ENCODE data around the gene TTLL9.

TTLL9 gene

DNA sequence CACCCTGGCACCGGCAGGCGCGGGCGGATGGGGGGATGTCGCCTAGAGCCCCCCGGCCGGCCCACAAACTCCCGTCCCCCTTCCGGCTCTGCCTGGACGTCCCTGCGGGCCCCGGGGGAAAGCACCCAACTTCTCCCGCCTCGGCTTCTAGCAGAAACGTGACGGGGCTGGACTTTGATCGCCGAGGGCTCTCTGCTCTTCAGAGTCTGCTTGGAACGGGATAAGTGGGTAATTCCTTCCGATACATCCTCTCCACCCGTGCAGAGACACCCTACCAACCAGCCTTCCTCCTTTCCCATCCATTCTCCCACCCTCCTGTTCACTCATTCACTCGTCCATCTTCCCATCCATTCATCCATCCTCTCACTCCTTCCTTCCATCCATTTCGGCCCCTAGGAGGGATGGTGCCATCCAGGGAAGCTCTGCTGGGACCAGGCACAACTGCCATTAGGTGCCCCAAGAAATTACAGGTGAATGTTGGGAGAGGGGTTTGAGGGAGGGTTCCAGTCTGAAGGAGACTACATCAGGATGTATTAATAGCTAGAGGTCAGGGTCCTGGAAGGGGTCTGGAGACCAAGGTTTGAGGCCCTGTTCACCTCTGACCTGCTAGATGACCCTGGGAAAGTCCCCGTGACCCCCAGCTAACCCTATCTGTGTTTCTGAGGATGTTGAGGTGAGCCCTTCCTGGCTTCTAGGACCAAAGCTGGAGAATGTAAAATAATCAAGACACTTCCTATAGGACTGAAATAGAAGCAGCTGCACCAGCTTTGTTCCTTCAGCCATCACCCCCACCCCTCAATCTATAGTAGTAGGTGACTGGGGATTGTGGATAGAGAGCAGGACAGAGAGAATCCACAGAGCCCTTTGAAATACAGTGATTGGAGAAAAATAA is 538 bp downstream of the TTLL9 start:
- Mint-ChIP-seq H3K4me1 (ENCODE audit: low read depth) (peaks cover 8% of the 10 kb centered on the region), H3K4me3 (peak overlapping the region; percentile 68), H3K9me3 (no peaks in the 10 kb centered on the region), H3K36me3 (ENCODE audit: low read depth) (no peaks in the 10 kb centered on the region), H3K27ac (no peak overlapping the region), H3K27me3 (ENCODE audit: low read depth) (peaks cover 60% of the 10 kb centered on the region)
- no peak for DNase-seq (ENCODE audit: low spot score)

- Mint-ChIP-seq H3K9me3 (no peaks in the 10 kb centered on the region), H3K27me3 (ENCODE audit: low read depth) (peaks cover 67% of the 10 kb centered on the region), H3K27ac (no peak overlapping the region), H3K4me1 (ENCODE audit: low read depth) (peaks cover 8% of the 10 kb centered on the region), H3K36me3 (ENCODE audit: low read depth) (no peaks in the 10 kb centered on the region), H3K4me3 (no peak overlapping the region)
- DNase-seq (ENCODE audit: low spot score): no peak
Measured at GRCh38 chr20:31871618-31871954, 1.2 kb downstream of the TTLL9 start.

DNA sequence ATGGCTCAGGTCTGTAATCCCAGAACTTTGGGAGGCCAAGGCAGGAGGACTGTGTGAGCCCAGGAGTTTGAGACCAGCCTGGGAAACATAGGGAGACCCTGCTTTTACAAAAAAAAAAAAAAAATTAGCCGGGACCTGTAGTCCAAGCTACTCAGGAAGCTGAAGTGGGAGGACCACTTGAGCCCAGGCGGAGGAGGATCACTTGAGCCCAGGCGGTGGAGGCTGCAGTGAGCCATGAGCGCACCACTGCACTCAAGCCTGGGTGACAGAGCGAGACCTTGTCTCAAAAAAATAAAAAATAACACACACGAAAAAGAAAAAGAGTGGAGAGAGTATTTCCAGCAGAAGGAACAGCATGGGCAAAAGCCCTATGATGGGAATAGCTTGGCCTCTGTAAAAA is 2.0 kb downstream of the TTLL9 start:
- peaks cover 8% of the 10 kb centered on the region for H3K4me1 Mint-ChIP-seq (ENCODE audit: low read depth)
- H3K27ac Mint-ChIP-seq: peak overlapping the region; percentile 13
- H3K9me3 Mint-ChIP-seq: no peaks in the 10 kb centered on the region
- H3K36me3 Mint-ChIP-seq (ENCODE audit: low read depth): no peaks in the 10 kb centered on the region
- no peak for DNase-seq (ENCODE audit: low spot score)
- no peak overlapping the region for H3K4me3 Mint-ChIP-seq
- peaks cover 62% of the 10 kb centered on the region for H3K27me3 Mint-ChIP-seq (ENCODE audit: low read depth)

GRCh38 chr20:31875671-31876070 is 5.2 kb downstream of the TTLL9 start:
- H3K27ac Mint-ChIP-seq: no peak overlapping the region
- peaks cover 60% of the 10 kb centered on the region for H3K27me3 Mint-ChIP-seq (ENCODE audit: low read depth)
- peaks cover 10% of the 10 kb centered on the region for H3K4me1 Mint-ChIP-seq (ENCODE audit: low read depth)
- H3K36me3 Mint-ChIP-seq (ENCODE audit: low read depth): no peaks in the 10 kb centered on the region
- no peak overlapping the region for H3K4me3 Mint-ChIP-seq
- DNase-seq (ENCODE audit: low spot score): no peak
- no peaks in the 10 kb centered on the region for H3K9me3 Mint-ChIP-seq

DNA sequence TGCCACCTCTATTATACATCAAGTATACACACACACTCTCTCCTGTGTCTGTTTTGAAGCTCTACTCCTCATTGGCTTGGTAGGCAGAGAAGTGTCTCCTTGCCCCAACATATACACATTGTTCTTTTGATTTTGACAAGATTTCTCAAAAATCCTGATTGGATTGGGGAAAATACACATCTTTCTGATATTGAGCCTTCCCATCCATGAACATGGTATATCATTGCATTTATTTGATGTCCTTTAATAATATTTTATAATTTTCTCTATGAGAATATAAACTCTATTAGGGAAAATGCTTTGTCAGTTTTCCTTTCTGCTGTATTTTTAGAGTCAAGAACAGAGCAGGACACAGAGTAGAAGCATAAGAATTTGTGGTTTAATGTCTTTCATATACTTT is 7.2 kb downstream of the TTLL9 start:
- no peak for DNase-seq (ENCODE audit: low spot score)
- H3K27me3 Mint-ChIP-seq (ENCODE audit: low read depth): peaks cover 44% of the 10 kb centered on the region
- H3K9me3 Mint-ChIP-seq: no peaks in the 10 kb centered on the region
- no peak overlapping the region for H3K27ac Mint-ChIP-seq
- H3K36me3 Mint-ChIP-seq (ENCODE audit: low read depth): no peaks in the 10 kb centered on the region
- no peak overlapping the region for H3K4me3 Mint-ChIP-seq
- H3K4me1 Mint-ChIP-seq (ENCODE audit: low read depth): peaks cover 10% of the 10 kb centered on the region

DNA sequence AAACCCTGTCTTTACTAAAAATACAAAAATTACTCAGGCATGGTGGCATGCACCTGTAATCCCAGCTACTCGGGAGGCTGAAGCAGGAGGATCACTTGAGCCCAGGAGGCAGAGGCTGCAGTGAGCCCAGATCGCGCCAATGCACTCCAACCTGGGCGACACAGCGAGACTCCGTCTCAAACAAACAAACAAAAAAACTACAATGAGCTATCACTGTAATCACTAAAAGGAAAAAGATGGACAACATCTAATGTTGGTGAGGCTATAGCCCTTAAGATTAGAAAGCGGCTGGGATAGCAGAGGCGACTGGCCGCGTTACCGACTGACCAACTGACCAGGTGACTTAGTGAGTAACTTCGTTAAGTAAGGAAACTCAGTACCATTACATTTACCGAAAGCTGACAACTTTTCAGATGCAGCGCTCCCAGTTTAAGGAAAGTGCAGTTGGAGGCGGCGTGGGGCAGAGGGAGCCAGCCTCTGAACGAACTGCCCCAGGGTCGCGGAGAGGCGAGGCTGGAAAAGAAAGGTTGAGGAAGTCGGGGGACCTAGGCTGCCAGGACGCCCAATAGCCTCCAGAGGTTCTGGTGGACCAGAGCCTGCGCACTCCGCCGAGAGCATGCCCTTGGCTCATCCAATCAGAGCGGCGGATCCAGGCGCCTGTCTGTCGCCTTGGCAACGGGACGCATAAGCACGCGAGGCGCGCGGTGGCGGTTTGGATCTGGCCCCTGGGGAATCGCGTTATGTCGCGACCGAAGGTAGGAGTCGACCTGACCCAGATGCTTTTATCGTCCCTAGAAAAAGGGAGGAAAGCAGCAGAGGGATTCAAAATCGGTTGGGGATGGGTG is 8.9 kb downstream of the TTLL9 start:
- no peaks in the 10 kb centered on the region for H3K36me3 Mint-ChIP-seq (ENCODE audit: low read depth)
- no peaks in the 10 kb centered on the region for H3K9me3 Mint-ChIP-seq
- H3K27ac Mint-ChIP-seq: peak overlapping the region; percentile 72
- H3K27me3 Mint-ChIP-seq (ENCODE audit: low read depth): peaks cover 37% of the 10 kb centered on the region
- peaks cover 10% of the 10 kb centered on the region for H3K4me1 Mint-ChIP-seq (ENCODE audit: low read depth)
- DNase-seq (ENCODE audit: low spot score): peak; percentile 80
- H3K4me3 Mint-ChIP-seq: peak overlapping the region; percentile 89

DNA sequence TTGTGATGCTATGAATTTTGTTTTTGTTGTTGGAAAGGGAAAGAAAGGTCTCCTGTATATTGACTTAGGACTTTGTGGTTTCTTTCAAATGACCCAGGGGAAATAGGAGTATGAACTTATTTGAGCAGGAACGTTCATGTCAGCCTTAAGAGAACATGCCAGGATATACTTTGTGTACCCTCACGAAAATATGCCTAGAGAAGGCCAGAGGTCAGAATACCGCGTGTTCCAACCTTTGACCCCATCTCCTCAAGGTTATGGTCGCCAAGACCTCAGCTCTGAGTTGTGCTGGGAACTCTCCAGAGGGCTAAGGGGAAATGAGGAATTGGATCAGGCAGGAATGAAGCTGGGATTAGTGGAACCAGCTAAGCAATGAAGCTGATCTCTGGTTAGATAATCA is 11.5 kb downstream of the TTLL9 start:
- DNase-seq (ENCODE audit: low spot score): no peak
- Mint-ChIP-seq H3K4me1 (ENCODE audit: low read depth) (peaks cover 10% of the 10 kb centered on the region), H3K27me3 (ENCODE audit: low read depth) (peaks cover 27% of the 10 kb centered on the region), H3K9me3 (no peaks in the 10 kb centered on the region), H3K4me3 (no peak overlapping the region), H3K27ac (no peak overlapping the region), H3K36me3 (ENCODE audit: low read depth) (no peaks in the 10 kb centered on the region)

DNA sequence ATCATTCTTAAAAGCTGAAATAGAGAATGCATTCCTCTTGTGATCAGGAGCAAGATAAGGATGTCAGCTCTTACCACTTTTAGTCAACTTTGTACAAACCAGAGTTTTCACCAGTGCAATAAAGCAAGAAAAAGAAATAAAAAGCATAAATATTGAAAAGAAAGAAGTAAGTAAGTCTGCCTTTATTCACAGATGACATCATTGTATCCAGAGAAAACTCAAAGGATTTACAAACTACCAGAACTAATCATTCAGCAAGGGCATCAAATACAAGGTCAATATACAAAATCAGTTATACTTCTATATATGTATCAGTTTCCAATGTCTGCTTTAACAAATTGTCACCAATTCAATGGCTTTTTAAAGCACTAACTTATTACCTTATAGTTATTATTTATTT is 13.4 kb downstream of the TTLL9 start:
- H3K36me3 Mint-ChIP-seq (ENCODE audit: low read depth): no peaks in the 10 kb centered on the region
- peaks cover 21% of the 10 kb centered on the region for H3K27me3 Mint-ChIP-seq (ENCODE audit: low read depth)
- no peaks in the 10 kb centered on the region for H3K9me3 Mint-ChIP-seq
- peaks cover 10% of the 10 kb centered on the region for H3K4me1 Mint-ChIP-seq (ENCODE audit: low read depth)
- H3K27ac Mint-ChIP-seq: no peak overlapping the region
- no peak overlapping the region for H3K4me3 Mint-ChIP-seq
- DNase-seq (ENCODE audit: low spot score): no peak

GRCh38 chr20:31890646-31891045 is 20.2 kb downstream of the TTLL9 start:
- Mint-ChIP-seq H3K4me3 (no peak overlapping the region), H3K27ac (no peak overlapping the region), H3K27me3 (ENCODE audit: low read depth) (peaks cover 4% of the 10 kb centered on the region), H3K36me3 (ENCODE audit: low read depth) (no peaks in the 10 kb centered on the region), H3K9me3 (no peaks in the 10 kb centered on the region), H3K4me1 (ENCODE audit: low read depth) (no peaks in the 10 kb centered on the region)
- DNase-seq (ENCODE audit: low spot score): no peak

- Mint-ChIP-seq H3K27ac (no peak overlapping the region), H3K4me3 (no peak overlapping the region), H3K36me3 (ENCODE audit: low read depth) (no peaks in the 10 kb centered on the region), H3K9me3 (no peaks in the 10 kb centered on the region), H3K4me1 (ENCODE audit: low read depth) (no peaks in the 10 kb centered on the region), H3K27me3 (ENCODE audit: low read depth) (no peaks in the 10 kb centered on the region)
- no peak for DNase-seq (ENCODE audit: low spot score)
Measured at GRCh38 chr20:31894980-31895675, 24.7 kb downstream of the TTLL9 start.

- DNase-seq (ENCODE audit: low spot score): no peak
- no peaks in the 10 kb centered on the region for H3K9me3 Mint-ChIP-seq
- no peak overlapping the region for H3K27ac Mint-ChIP-seq
- H3K4me3 Mint-ChIP-seq: no peak overlapping the region
- H3K27me3 Mint-ChIP-seq (ENCODE audit: low read depth): no peaks in the 10 kb centered on the region
- H3K4me1 Mint-ChIP-seq (ENCODE audit: low read depth): no peaks in the 10 kb centered on the region
- no peaks in the 10 kb centered on the region for H3K36me3 Mint-ChIP-seq (ENCODE audit: low read depth)
Measured at GRCh38 chr20:31896049-31896448, 25.6 kb downstream of the TTLL9 start.

DNA sequence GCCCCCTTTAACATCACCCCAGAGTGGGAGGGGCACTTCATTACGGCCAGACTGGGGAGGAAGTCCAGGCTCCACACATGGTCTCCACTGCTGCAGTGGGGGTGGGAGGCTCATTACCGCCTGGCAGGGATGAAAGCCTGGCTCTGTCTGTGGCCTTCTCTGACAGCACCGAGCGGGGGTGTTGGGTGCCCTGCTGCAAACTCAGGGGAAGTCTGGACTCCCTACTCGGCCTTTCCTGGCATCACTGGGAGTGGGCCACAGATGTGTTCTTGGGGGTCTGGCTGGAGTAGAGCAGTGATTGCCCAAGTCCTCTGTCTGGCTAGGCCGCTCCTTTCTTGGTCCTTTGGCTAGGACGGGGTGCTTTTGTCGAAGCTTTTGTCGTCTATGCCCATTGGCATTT is 27.1 kb downstream of the TTLL9 start:
- Mint-ChIP-seq H3K4me3 (no peak overlapping the region), H3K27ac (no peak overlapping the region), H3K27me3 (ENCODE audit: low read depth) (no peaks in the 10 kb centered on the region), H3K36me3 (ENCODE audit: low read depth) (no peaks in the 10 kb centered on the region), H3K4me1 (ENCODE audit: low read depth) (no peaks in the 10 kb centered on the region), H3K9me3 (no peaks in the 10 kb centered on the region)
- no peak for DNase-seq (ENCODE audit: low spot score)

DNA sequence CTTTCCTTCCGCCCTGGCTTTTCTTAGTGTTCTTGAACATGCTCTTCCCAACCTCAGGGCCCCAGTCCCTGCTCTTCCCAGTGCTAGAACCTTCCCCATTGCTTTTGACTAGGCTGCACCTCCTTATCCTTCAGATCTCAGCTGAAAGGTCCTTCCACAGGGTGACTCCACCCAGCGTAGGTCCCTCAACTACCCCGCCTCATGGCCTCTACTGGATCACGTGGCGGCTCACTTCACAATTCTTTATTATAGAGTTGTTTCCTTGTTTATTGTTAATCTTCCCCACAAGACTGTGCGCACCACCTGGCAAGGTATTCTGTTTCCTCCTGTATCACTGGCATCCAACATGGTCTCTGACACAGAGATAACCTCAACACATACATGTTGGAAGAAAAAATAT is 31.2 kb downstream of the TTLL9 start:
- Mint-ChIP-seq H3K27me3 (ENCODE audit: low read depth) (no peaks in the 10 kb centered on the region), H3K4me3 (no peak overlapping the region), H3K4me1 (ENCODE audit: low read depth) (no peaks in the 10 kb centered on the region), H3K27ac (no peak overlapping the region), H3K9me3 (no peaks in the 10 kb centered on the region), H3K36me3 (ENCODE audit: low read depth) (no peaks in the 10 kb centered on the region)
- no peak for DNase-seq (ENCODE audit: low spot score)
